Ectodermal cell (in vitro differentiated cells): ENCODE results near the gene GLS.
"Not testable (repeated sequence)": the region's sequence is repeated elsewhere in the genome, so short reads cannot be mapped to it uniquely, and the experiment has no call there.

Source experiments
- H3K27ac ChIP-seq: 2 replicates; pipeline ENCODE4 v1.7.0; 2013; ENCODE audit warnings: mild to moderate bottlenecking, low read depth, low read length; ENCODE audit not compliant: insufficient read depth, poor library complexity, severe bottlenecking
- H3K27me3 ChIP-seq: 2 replicates; pipeline ENCODE4 v1.7.0; 2013; ENCODE audit warnings: mild to moderate bottlenecking, low read length; ENCODE audit not compliant: insufficient read depth, control insufficient read depth, poor library complexity, severe bottlenecking
- H3K36me3 ChIP-seq: one replicate; pipeline ENCODE4 v1.7.0; 2013; ENCODE audit warnings: low read length; ENCODE audit not compliant: control insufficient read depth, insufficient read depth
- H3K4me1 ChIP-seq: one replicate; pipeline ENCODE4 v1.7.0; 2013; ENCODE audit warnings: low read length; ENCODE audit not compliant: control insufficient read depth, insufficient read depth
- H3K4me3 ChIP-seq: 2 replicates; pipeline ENCODE4 v1.7.0; 2013; ENCODE audit warnings: low read depth, low read length, control low read depth; ENCODE audit not compliant: insufficient read depth
- H3K9me3 ChIP-seq: 2 replicates; pipeline ENCODE4 v1.7.0; 2013; ENCODE audit warnings: mild to moderate bottlenecking, low read length, moderate library complexity; ENCODE audit not compliant: control insufficient read depth
- whole genome bisulfite sequencing, 2 experiments: methylation state at CpG; one replicate each; pipeline ENCODE4 v1.1.7; 2013; ENCODE audit warnings: missing lambda C conversion rate in 2 of 2; 5-methylcytosine and 5-hydroxymethylcytosine counted together

The GLS gene

DNA sequence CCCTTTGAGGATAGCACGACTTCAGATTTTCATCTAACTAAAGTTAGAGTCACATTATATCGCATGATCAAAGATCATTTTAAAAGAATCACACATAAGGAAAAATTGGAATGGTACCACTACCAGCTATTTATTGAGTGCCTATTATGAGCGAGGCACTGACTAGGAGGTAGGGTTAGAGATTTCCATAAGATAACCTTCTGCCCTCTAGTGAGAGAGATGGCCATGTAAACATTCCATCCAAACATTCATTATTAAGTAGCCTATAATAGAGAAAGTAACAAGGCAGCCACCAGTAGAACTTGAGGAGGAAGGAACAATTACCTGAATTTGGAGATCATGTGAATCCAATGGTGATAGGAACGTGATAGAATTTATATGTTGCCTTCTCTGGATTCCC is 25.4 kb upstream of the GLS start:
- H3K27me3 ChIP-seq, result no peaks in the 10 kb centered on the region
- peaks cover under 1% of the 10 kb centered on the region for H3K4me1 ChIP-seq
- H3K27ac ChIP-seq, result no peak overlapping the region
- H3K4me3 ChIP-seq, result no peak overlapping the region
- H3K9me3 ChIP-seq, result no peaks in the 10 kb centered on the region
- no peaks in the 10 kb centered on the region for H3K36me3 ChIP-seq
- 87 to 95% methylated on average over 4 of the region's 4 CpGs for WGBS, 2 experiments

DNA sequence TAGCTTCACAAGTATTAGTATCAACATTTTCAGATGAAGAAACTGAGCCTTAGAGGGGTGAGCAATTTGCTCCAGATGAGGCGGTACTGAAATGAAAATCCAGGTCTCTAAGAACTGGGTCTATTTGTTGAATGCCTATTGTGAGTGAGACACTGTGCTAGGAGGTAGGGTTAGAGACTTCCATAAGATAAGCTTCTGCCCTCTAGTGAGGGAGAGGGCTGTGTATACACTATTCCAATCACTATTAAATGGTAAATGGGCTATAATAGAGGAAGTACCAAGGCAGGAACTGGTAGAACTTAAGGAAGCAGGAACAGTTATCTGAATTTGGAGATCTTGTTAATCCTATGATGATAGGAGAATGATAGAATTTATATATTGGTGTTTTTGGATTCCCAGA is 23.6 kb upstream of the GLS start:
- peaks cover 4% of the 10 kb centered on the region for H3K4me1 ChIP-seq
- no peak overlapping the region for H3K4me3 ChIP-seq
- H3K36me3 ChIP-seq, result no peaks in the 10 kb centered on the region
- H3K9me3 ChIP-seq, result no peaks in the 10 kb centered on the region
- no peak overlapping the region for H3K27ac ChIP-seq
- 90 to 94% methylated on average over 1 of the region's 1 CpG for WGBS, 2 experiments
- H3K27me3 ChIP-seq, result no peaks in the 10 kb centered on the region

DNA sequence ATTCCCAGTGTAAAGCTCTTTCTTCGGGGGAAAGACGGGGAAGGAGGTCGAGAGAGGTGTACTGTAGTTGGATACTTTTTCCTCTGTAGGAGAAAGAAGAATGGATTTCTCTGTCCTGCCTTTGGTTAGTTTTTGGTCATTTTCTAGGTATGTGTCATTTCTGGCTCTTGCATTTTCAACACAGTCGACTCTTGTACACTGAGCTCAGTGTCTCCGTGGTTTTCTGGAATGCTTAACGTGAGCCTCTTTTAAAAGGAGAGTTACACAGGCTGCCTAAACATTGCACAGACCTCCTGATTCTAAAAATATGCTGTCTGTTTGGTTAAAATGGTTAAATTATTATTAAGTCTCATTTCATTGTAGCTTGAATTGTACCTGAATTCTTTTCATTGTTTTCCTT is 21.8 kb upstream of the GLS start:
- Histone ChIP-seq H3K4me1 (peaks cover 4% of the 10 kb centered on the region), H3K9me3 (no peaks in the 10 kb centered on the region), H3K27me3 (no peaks in the 10 kb centered on the region), H3K4me3 (no peak overlapping the region), H3K27ac (no peak overlapping the region), H3K36me3 (no peaks in the 10 kb centered on the region)
- 92% methylated on average over 6 of the region's 6 CpGs for WGBS, 2 experiments

DNA sequence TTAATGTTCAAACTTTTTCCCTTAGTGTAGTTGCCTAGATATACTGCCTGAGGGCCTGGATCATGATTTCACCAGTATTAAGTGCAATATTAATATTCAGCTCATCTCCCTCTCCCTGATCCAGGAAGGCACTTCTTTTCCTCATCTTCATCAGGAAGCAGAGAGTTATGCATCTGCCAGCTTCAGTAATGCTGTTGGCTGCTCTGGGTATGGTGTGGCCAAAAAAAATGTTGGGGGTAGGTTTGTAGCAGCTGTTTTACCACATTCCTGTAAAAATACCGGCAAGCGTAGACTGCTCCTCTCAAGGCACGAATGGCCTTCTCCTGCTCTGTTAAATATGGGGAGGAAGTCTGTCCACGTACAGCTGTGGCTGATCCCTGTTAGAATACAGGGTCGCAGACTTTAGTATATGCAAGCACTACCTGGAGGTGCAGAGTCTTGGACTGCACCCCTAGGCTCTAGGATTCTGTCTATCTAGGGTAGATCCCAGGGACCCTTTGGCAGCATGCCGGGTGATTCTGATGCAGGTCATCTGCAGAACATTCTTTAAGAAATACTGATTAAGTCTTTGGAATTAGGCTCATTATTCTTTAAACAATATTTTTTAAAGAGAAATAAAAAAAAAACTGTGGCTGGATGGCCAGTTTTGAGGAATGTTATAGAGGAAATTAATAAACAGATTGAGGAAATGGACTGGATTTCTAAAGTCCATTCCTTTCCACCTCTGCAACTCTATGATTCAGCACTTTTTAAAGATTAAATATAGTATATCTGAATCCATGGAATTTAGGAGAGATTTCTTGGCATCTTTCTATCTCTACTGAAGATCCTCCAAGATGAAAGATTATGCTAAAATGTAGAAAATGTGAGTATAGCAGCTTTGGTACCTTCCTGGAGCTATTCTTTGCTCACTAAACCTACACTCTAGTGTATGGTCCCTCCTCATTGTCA is 21.0 kb upstream of the GLS start:
- no peak overlapping the region for H3K4me3 ChIP-seq
- 82 to 83% methylated on average over 6 of the region's 6 CpGs for WGBS, 2 experiments
- no peaks in the 10 kb centered on the region for H3K36me3 ChIP-seq
- H3K27me3 ChIP-seq, result no peaks in the 10 kb centered on the region
- no peak overlapping the region for H3K27ac ChIP-seq
- H3K9me3 ChIP-seq, result no peaks in the 10 kb centered on the region
- H3K4me1 ChIP-seq, result peaks cover 4% of the 10 kb centered on the region

DNA sequence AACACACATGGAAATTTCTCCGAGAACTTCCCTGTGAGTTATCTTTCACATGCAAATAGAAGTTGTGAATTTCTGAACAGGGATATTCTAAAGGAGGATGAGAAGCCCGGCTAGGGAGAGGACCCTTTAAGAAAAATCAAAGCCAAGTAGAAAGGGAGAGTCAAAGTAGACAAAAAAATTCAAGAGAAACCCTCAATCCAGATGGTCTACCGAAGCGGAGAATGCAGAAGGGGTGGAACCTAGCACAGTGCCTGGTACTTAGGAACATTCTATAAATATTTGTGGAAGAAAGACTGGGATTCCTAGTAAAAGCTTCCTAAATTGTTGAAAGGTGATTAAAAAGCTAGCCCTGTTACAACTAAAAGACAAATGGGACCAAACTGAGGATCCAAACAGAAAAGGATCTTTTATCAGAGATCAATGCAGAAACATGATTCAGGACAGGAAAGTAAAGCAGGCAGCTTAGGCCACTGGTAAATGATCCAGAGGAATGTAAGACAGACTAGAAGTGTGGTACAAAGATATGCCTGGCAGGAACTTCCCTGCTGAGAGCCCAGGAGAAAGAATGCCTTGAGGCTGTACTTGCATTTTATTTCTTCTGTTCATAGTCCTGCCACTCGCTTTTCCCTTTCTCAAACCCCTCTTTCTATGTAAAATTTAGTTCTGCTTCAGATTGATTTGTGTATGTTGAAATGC is 19.5 kb upstream of the GLS start:
- Histone ChIP-seq H3K27ac (no peak overlapping the region), H3K9me3 (no peaks in the 10 kb centered on the region), H3K27me3 (no peaks in the 10 kb centered on the region), H3K4me1 (peaks cover 4% of the 10 kb centered on the region), H3K36me3 (no peaks in the 10 kb centered on the region), H3K4me3 (no peak overlapping the region)
- WGBS, 2 experiments, result 27 to 46% methylated on average over 3 to 5 of the region's 5 CpGs

DNA sequence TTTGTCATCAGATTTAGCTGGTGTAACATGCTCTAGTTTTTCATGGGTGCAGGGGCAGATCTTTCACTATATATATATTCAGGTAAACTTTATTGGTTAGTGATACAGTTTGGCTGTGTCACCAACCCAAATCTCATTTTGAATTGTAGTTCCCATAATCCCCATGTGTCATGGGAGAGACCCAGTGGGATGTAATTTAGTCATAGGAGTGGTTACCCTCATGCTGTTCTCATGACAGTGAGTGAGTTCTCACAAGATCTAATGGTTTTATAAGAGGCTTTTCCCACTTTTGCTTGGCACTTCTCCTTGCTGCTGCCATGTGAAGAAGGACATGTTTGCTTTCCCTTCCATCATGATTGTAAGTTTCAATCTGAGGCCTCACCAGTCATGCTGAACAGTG is 18.5 kb upstream of the GLS start:
- not testable (repeated sequence) for H3K27ac ChIP-seq, H3K4me3 ChIP-seq, H3K9me3 ChIP-seq, H3K4me1 ChIP-seq, H3K27me3 ChIP-seq, H3K36me3 ChIP-seq

DNA sequence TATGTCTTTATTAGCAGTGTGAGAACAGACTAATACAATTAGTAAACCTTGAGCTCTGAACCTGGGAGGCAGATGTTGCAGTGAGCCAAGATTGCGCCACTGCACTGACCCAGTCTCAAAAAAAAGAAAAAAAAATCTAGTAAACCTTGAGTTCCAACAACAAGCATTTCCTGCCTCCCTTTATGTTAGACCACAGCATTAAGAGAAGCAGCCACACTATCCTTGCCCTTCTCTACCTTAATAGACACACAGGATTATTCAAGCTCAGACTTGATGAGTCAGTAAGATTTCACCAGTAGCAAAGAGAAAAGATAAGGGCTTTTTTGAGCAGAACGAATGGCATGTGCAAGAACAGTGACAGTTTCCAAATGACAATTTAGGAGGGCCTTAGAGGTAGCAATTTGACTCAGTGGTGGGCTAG is 18.0 kb upstream of the GLS start:
- Histone ChIP-seq H3K9me3 (no peaks in the 10 kb centered on the region), H3K4me3 (no peak overlapping the region), H3K4me1 (peaks cover 4% of the 10 kb centered on the region), H3K27ac (no peak overlapping the region), H3K36me3 (no peaks in the 10 kb centered on the region), H3K27me3 (no peaks in the 10 kb centered on the region)
- 94 to 98% methylated on average over 2 of the region's 2 CpGs for WGBS, 2 experiments

DNA sequence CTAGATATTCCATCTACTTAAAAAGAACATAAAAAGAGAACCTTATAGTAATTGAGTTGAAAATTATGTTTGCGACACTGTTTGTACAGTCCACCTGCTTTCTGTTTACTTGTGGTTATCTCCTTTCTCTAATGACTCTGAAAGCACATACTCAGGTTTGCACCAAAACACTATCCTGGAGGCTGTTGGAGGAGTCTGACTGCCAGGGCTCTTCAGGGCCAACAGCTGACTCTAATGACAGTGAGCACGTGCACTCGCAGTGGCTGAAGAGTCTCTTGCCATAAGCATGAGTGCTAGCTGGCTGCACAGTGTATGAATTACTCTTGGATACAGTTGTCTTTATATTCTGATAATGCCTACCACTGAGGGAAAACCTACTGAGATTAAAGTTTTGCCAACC is 16.7 kb upstream of the GLS start:
- Histone ChIP-seq H3K36me3 (no peaks in the 10 kb centered on the region), H3K9me3 (peaks cover 3% of the 10 kb centered on the region), H3K27ac (no peak overlapping the region), H3K27me3 (no peaks in the 10 kb centered on the region), H3K4me1 (peaks cover 4% of the 10 kb centered on the region), H3K4me3 (no peak overlapping the region)
- WGBS, 2 experiments, result 92 to 100% methylated on average over 3 of the region's 3 CpGs

DNA sequence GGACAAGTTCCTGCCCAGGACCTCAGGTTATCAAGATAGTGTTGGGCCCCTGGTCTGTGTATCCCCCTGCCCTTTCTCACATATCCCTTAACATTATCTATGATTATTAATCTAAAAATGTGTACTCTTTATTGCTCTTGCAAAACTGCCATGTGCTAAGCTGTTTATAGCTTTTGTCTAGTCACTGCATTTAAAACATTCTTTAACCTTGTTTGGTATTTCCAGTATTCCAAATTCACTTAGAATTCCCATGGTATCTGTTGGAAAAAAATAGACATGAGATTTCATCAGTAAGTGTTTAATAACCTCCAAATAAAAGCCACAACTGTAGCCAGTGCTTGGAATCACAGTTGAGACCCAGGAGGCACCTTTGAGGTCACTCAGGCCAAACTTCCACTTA is 16.2 kb upstream of the GLS start:
- H3K4me3 ChIP-seq, result no peak overlapping the region
- H3K36me3 ChIP-seq, result no peaks in the 10 kb centered on the region
- H3K9me3 ChIP-seq, result peaks cover 3% of the 10 kb centered on the region
- H3K27ac ChIP-seq, result no peak overlapping the region
- H3K4me1 ChIP-seq, result peaks cover 4% of the 10 kb centered on the region
- H3K27me3 ChIP-seq, result no peaks in the 10 kb centered on the region

DNA sequence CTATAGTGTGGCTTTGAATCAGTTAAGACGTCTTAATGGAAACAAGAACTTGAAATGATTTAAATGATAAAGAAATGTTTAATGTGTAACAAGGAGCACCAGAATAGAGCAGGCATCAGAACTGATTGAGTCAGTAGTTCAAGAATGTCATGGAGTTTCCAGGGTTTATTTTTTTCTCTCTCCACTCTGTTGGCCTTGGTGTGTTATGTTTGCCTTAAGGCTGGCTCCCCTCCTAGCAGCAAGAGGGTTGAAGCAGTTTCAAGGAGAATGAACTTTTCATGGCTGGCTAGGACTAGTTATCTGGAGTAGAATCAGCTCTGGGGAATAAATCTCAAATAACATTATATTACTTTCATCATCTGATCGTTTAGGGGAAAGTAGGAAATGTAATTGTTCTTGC is 13.4 kb upstream of the GLS start:
- H3K27ac ChIP-seq, result no peak overlapping the region

More for the DNA sequence above, 13.4 kb upstream of the GLS start:
- no peak overlapping the region for H3K4me3 ChIP-seq
- no peaks in the 10 kb centered on the region for H3K27me3 ChIP-seq
- H3K36me3 ChIP-seq, result no peaks in the 10 kb centered on the region
- 94 to 97% methylated on average over 1 of the region's 2 CpGs for WGBS, 2 experiments
- no peaks in the 10 kb centered on the region for H3K4me1 ChIP-seq
- H3K9me3 ChIP-seq, result peaks cover 3% of the 10 kb centered on the region
